MCF 10A (cell line): ENCODE measurements around the gene YBX3. TPM values are rescaled to one million over a fixed set of nuclear protein-coding genes. Genes with fewer than 3 reads are reported as not detected.
A peak's percentile ranks its signal among the peaks of the same experiment; 100 is the strongest.

ENCODE experiments used
- BruUV-seq: library from RNA; stranded (reverse); fragments of 400-500 nt; replicated peaks from 2 replicates; lab custom pipeline; 2021; lab: Mats Ljungman, UMichigan
- CTCF ChIA-PET: fragments of 300-600 bp; sonication (Branson Sonifier 250); formaldehyde crosslinking; extraction: SDS; loops from one replicate; lab custom pipeline; 2021; ENCODE audit warnings: antibody characterized with exemption, inconsistent platforms; lab: Yijun Ruan, JAX
- POLR2A ChIA-PET: fragments of 300-600, 350-650 bp; sonication (Branson Sonifier 250); formaldehyde crosslinking; extraction: SDS; loops from one replicate; lab custom pipeline; 2020; ENCODE audit warnings: antibody characterized with exemption, inconsistent platforms; lab: Yijun Ruan, JAX
- DNase-seq: peaks from one replicate; pipeline ENCODE4 v3.0.0-alpha.2; 2018; ENCODE audit not compliant: unreplicated experiment
- H3K27ac Mint-ChIP-seq: one replicate; pipeline ENCODE4 v1.8.0; 2022; ENCODE audit warnings: mild to moderate bottlenecking, low read depth, mixed read lengths; ENCODE audit not compliant: unreplicated experiment
- H3K27me3 Mint-ChIP-seq: one replicate; pipeline ENCODE4 v1.8.0; 2022; ENCODE audit warnings: mixed read lengths; ENCODE audit not compliant: insufficient read depth, unreplicated experiment
- H3K36me3 Mint-ChIP-seq: one replicate; pipeline ENCODE4 v1.8.0; 2022; ENCODE audit warnings: mild to moderate bottlenecking, moderate library complexity, mixed read lengths; ENCODE audit not compliant: insufficient read depth, unreplicated experiment
- H3K4me1 Mint-ChIP-seq: one replicate; pipeline ENCODE4 v1.8.0; 2022; ENCODE audit warnings: mixed read lengths; ENCODE audit not compliant: insufficient read depth, unreplicated experiment
- H3K4me3 Mint-ChIP-seq: one replicate; pipeline ENCODE4 v1.8.0; 2022; ENCODE audit warnings: mild to moderate bottlenecking, moderate library complexity, mixed read lengths; ENCODE audit not compliant: unreplicated experiment
- H3K9me3 Mint-ChIP-seq: one replicate; pipeline ENCODE4 v1.8.0; 2022; ENCODE audit warnings: mixed read lengths; ENCODE audit not compliant: unreplicated experiment
- intact Hi-C: fragments of 100-400 bp; cut with micrococcal nuclease; formaldehyde crosslinking; loops from 2 replicates; pipeline ENCODE4 v1.14.1; 2022
- total RNA-seq: library from RNA; stranded (reverse); gene quantifications from 2 replicates; pipeline ENCODE4 v1.2.3, GENCODE V29; 2022
- TF ChIP-seq, protein P1 (sequence below): fragments of 200-600 bp; IDR thresholded peaks from one replicate; pipeline ENCODE4 v1.8.0; 2022; ENCODE audit warnings: antibody characterized with exemption, mild to moderate bottlenecking; ENCODE audit not compliant: unreplicated experiment

Gene YBX3
- total RNA-seq, 1 experiment from 2014 or later = 577 TPM

DNA sequence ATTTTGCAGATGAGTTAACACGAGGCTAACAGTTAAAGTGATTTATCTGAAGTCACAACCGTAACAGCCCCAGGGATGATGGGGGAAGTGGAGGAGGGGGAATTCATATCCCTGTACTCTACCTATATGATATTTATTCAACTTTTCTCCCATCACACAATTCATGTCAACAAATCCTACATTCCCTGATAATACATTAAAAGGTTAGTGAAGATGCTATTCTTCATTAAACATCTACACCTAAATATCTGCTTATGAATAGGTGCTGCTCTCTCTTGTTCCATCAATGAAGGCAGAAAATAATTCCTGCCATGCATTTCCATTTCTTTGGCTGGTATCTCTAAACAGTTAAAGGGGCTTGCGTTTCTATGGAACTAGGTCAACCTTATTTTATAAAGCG lies 6.8 kb downstream of the YBX3 start:
- Mint-ChIP-seq H3K9me3 (no peaks in the 10 kb centered on the region), H3K4me3 (peak overlapping the region; percentile 99), H3K27me3 (no peaks in the 10 kb centered on the region), H3K27ac (peak overlapping the region; percentile 98), H3K36me3 (peaks cover 83% of the 10 kb centered on the region), H3K4me1 (peaks cover 46% of the 10 kb centered on the region)
- TF ChIP-seq, protein P1, sequence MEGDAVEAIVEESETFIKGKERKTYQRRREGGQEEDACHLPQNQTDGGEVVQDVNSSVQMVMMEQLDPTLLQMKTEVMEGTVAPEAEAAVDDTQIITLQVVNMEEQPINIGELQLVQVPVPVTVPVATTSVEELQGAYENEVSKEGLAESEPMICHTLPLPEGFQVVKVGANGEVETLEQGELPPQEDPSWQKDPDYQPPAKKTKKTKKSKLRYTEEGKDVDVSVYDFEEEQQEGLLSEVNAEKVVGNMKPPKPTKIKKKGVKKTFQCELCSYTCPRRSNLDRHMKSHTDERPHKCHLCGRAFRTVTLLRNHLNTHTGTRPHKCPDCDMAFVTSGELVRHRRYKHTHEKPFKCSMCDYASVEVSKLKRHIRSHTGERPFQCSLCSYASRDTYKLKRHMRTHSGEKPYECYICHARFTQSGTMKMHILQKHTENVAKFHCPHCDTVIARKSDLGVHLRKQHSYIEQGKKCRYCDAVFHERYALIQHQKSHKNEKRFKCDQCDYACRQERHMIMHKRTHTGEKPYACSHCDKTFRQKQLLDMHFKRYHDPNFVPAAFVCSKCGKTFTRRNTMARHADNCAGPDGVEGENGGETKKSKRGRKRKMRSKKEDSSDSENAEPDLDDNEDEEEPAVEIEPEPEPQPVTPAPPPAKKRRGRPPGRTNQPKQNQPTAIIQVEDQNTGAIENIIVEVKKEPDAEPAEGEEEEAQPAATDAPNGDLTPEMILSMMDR = no peak
- intact Hi-C loops = loop anchor here (1.0 to 5.0 kb wide), 2 partner anchors 34 to 504 kb away; partner anchors contain the start of gene GABARAPL1
- POLR2A ChIA-PET = interaction anchor here (1.0 to 10.2 kb wide), 5 partner anchors 10 to 1550 kb away, joined by 3 to 192 read pairs (median 5); partner anchors contain the start of gene LRP6
- BruUV-seq = no TSS peak
- DNase-seq = no peak
- CTCF ChIA-PET = interaction anchor here (0.6 to 4.3 kb wide), 4 partner anchors 10 to 1843 kb away, joined by 3 to 42 read pairs (median 7); no protein-coding TSS in a partner anchor

GRCh38 chr12:10715491-10715890 lies 7.6 kb downstream of the YBX3 start:
- CTCF ChIA-PET = interaction anchor here (0.6 to 2.6 kb wide), 2 partner anchors 35 to 1630 kb away, joined by 3 to 11 read pairs; no protein-coding TSS in a partner anchor
- TF ChIP-seq, protein P1 = no peak
- no peak for DNase-seq
- no peaks in the 10 kb centered on the region for H3K27me3 Mint-ChIP-seq
- peaks cover 85% of the 10 kb centered on the region for H3K36me3 Mint-ChIP-seq
- BruUV-seq = no TSS peak
- POLR2A ChIA-PET = interaction anchor here (1.0 to 1.4 kb wide), 3 partner anchors 10 to 101 kb away, joined by 3 to 5 read pairs (median 3); no protein-coding TSS in a partner anchor
- peak overlapping the region; percentile 99 for H3K4me3 Mint-ChIP-seq
- peaks cover 40% of the 10 kb centered on the region for H3K4me1 Mint-ChIP-seq
- intact Hi-C loops = loop anchor here (5.0 kb wide), 1 partner anchor 503 kb away; the partner anchor contains the start of gene GABARAPL1
- peak overlapping the region; percentile 98 for H3K27ac Mint-ChIP-seq
- no peaks in the 10 kb centered on the region for H3K9me3 Mint-ChIP-seq

DNA sequence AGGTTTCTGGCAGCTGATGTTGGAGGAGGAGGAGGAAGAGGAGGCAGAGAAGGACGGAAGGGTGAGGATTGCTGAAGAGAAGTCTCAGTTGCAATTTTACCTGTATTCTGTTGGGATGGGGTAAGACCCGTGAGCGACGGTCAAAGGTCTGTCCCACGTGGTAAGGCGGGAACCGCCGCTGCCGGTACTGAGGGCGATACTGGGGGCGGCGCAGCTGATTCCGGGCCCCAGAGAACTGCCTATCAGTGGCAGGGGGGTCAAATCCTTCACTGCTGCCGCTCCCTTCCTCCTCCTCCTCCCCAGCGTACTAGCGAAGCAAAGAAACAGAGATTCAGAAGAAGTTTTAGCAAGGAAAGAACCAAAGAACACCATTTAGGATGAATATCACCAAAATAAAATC lies 13.3 kb downstream of the YBX3 start:
- Mint-ChIP-seq H3K9me3 (no peaks in the 10 kb centered on the region), H3K4me3 (no peak overlapping the region), H3K36me3 (peaks cover 99% of the 10 kb centered on the region), H3K27ac (no peak overlapping the region), H3K4me1 (peaks cover 16% of the 10 kb centered on the region), H3K27me3 (no peaks in the 10 kb centered on the region)
- intact Hi-C loops = no loop called here
- TF ChIP-seq, protein P1 = no peak
- ChIA-PET POLR2A (interaction anchor here (0.6 to 1.2 kb wide), 3 partner anchors 17 to 97 kb away, joined by 3 to 4 read pairs (median 3); no protein-coding TSS in a partner anchor), CTCF (interaction anchor here (0.6 to 3.1 kb wide), 2 partner anchors 16 to 40 kb away, joined by 3 to 11 read pairs; no protein-coding TSS in a partner anchor)
- no TSS peak for BruUV-seq
- no peak for DNase-seq

- Mint-ChIP-seq H3K27me3 (no peaks in the 10 kb centered on the region), H3K9me3 (no peaks in the 10 kb centered on the region), H3K4me3 (no peak overlapping the region), H3K36me3 (peaks cover 99% of the 10 kb centered on the region), H3K4me1 (peaks cover 21% of the 10 kb centered on the region), H3K27ac (no peak overlapping the region)
- ChIA-PET POLR2A (interaction anchor here (1.0 to 1.8 kb wide), 3 partner anchors 12 to 41 kb away, joined by 4 to 5 read pairs (median 4); no protein-coding TSS in a partner anchor), CTCF (interaction anchor here (3.1 kb wide), 1 partner anchor 41 kb away, joined by 11 read pairs; no protein-coding TSS in a partner anchor)
- no peak for DNase-seq
- no TSS peak for BruUV-seq
- intact Hi-C loops = no loop called here
- TF ChIP-seq, protein P1 = no peak
These were observed 14.3 kb downstream of the YBX3 start for GRCh38 chr12:10708862-10709261.
